Nephron progenitor cell (in vitro differentiated cells): ENCODE data around the gene NAXE.

Experiments
- DNase-seq: peaks from one replicate; pipeline ENCODE4 v3.0.0; 2021
- H3K27ac Mint-ChIP-seq: 2 replicates; pipeline ENCODE4 v1.8.0; 2021; ENCODE audit warnings: mild to moderate bottlenecking, moderate library complexity, mixed read lengths
- H3K27me3 Mint-ChIP-seq: 2 replicates; pipeline ENCODE4 v1.8.0; 2021; ENCODE audit warnings: mild to moderate bottlenecking, low read depth, mixed read lengths; ENCODE audit not compliant: poor library complexity
- H3K36me3 Mint-ChIP-seq: 2 replicates; pipeline ENCODE4 v1.8.0; 2021; ENCODE audit warnings: low read depth, mixed read lengths
- H3K4me1 Mint-ChIP-seq: 2 replicates; pipeline ENCODE4 v1.8.0; 2021; ENCODE audit warnings: mixed read lengths
- H3K4me3 Mint-ChIP-seq: 2 replicates; pipeline ENCODE4 v1.8.0; 2021; ENCODE audit warnings: mild to moderate bottlenecking, moderate library complexity, mixed read lengths
- H3K9me3 Mint-ChIP-seq: 2 replicates; pipeline ENCODE4 v1.8.0; 2021; ENCODE audit warnings: mild to moderate bottlenecking, moderate library complexity, mixed read lengths
- CTCF ChIP-seq: fragments of 200-600 bp; sonication (generic); IDR thresholded peaks from 2 replicates; pipeline ENCODE4 v1.5.0; 2021; ENCODE audit warnings: antibody characterized with exemption

NAXE gene

GRCh38 chr1:156596426-156596825, 4.8 kb downstream of the NAXE start:
- H3K4me1 Mint-ChIP-seq = peaks cover 22% of the 10 kb centered on the region
- H3K9me3 Mint-ChIP-seq = no peaks in the 10 kb centered on the region
- H3K27ac Mint-ChIP-seq = peak overlapping the region; percentile 72
- no peak overlapping the region for H3K4me3 Mint-ChIP-seq
- peaks cover 38% of the 10 kb centered on the region for H3K36me3 Mint-ChIP-seq
- DNase-seq = no peak
- no peaks in the 10 kb centered on the region for H3K27me3 Mint-ChIP-seq
- TF ChIP-seq CTCF = no peak

- TF ChIP-seq CTCF = no peak
- Mint-ChIP-seq H3K4me3 (no peak overlapping the region), H3K27me3 (no peaks in the 10 kb centered on the region), H3K36me3 (peaks cover 38% of the 10 kb centered on the region), H3K9me3 (no peaks in the 10 kb centered on the region), H3K4me1 (peaks cover 31% of the 10 kb centered on the region), H3K27ac (no peak overlapping the region)
- DNase-seq = no peak
These were observed 6.5 kb downstream of the NAXE start for GRCh38 chr1:156598125-156598524.

- Mint-ChIP-seq H3K9me3 (no peaks in the 10 kb centered on the region), H3K36me3 (peaks cover 38% of the 10 kb centered on the region), H3K27me3 (no peaks in the 10 kb centered on the region), H3K4me1 (peaks cover 31% of the 10 kb centered on the region), H3K4me3 (peak overlapping the region; percentile 18), H3K27ac (no peak overlapping the region)
- no peak for TF ChIP-seq CTCF
- DNase-seq = no peak
These were observed 7.3 kb downstream of the NAXE start for GRCh38 chr1:156598731-156599432.

- Mint-ChIP-seq H3K4me1 (peaks cover 31% of the 10 kb centered on the region), H3K4me3 (peak overlapping the region; percentile 9), H3K9me3 (no peaks in the 10 kb centered on the region), H3K27ac (no peak overlapping the region), H3K27me3 (peaks cover under 1% of the 10 kb centered on the region), H3K36me3 (peaks cover 32% of the 10 kb centered on the region)
- DNase-seq = no peak
- TF ChIP-seq CTCF = no peak
These were observed 8.2 kb downstream of the NAXE start for GRCh38 chr1:156599811-156600210.

- TF ChIP-seq CTCF = no peak
- H3K4me1 Mint-ChIP-seq = peaks cover 31% of the 10 kb centered on the region
- no peak for DNase-seq
- no peaks in the 10 kb centered on the region for H3K9me3 Mint-ChIP-seq
- H3K36me3 Mint-ChIP-seq = peaks cover 23% of the 10 kb centered on the region
- H3K27ac Mint-ChIP-seq = peak overlapping the region; percentile 96
- H3K27me3 Mint-ChIP-seq = peaks cover 5% of the 10 kb centered on the region
- peak overlapping the region; percentile 98 for H3K4me3 Mint-ChIP-seq
These were observed 9.2 kb downstream of the NAXE start for GRCh38 chr1:156600733-156601121.
